SK-N-SH treated with all-trans-retinoic acid at 6 μM for 48 hours (cell line): ENCODE measurements around the gene NET1.

Source experiments
- ARNTL ChIP-seq: fragments of 450-650 bp; formaldehyde crosslinking; IDR thresholded peaks from 2 replicates; pipeline ENCODE4 v1.5.0; 2020; ENCODE audit warnings: low read depth, mild to moderate bottlenecking, moderate library complexity, borderline replicate concordance
- CREB5 ChIP-seq: fragments of 250-450 bp; sonication (Bioruptor Pico); IDR thresholded peaks from 2 replicates; pipeline ENCODE4 v1.5.1; 2020; ENCODE audit warnings: low read depth, mild to moderate bottlenecking, moderate library complexity
- ESRRG ChIP-seq: fragments of 250-450 bp; sonication (Bioruptor Pico); IDR thresholded peaks from 2 replicates; pipeline ENCODE4 v1.6.1; 2021; ENCODE audit warnings: mild to moderate bottlenecking
- ISL1 ChIP-seq: fragments of 250-450 bp; sonication (Bioruptor Pico); IDR thresholded peaks from 2 replicates; pipeline ENCODE4 v2.1.2; 2022; ENCODE audit warnings: mild to moderate bottlenecking, moderate library complexity
- OSR1 ChIP-seq: fragments of 250-450 bp; sonication (Bioruptor Pico); IDR thresholded peaks from 2 replicates; pipeline ENCODE4 v1.8.0; 2022; ENCODE audit warnings: moderate library complexity, mild to moderate bottlenecking, inconsistent platforms
- PPARA ChIP-seq: fragments of 250-450 bp; sonication (Bioruptor Pico); IDR thresholded peaks from 2 replicates; pipeline ENCODE4 v1.5.0; 2020; ENCODE audit warnings: mild to moderate bottlenecking, borderline replicate concordance
- SNAI2 ChIP-seq: fragments of 250-450 bp; sonication (Bioruptor Pico); IDR thresholded peaks from 2 replicates; pipeline ENCODE4 v1.5.0; 2020; ENCODE audit warnings: mild to moderate bottlenecking, moderate library complexity
- TCF4 ChIP-seq: fragments of 250-450 bp; sonication (Bioruptor Pico); IDR thresholded peaks from 2 replicates; pipeline ENCODE4 v1.8.0; 2021; ENCODE audit warnings: mild to moderate bottlenecking, moderate library complexity, borderline replicate concordance
- TSHZ2 ChIP-seq: fragments of 250-450 bp; sonication (Bioruptor Pico); IDR thresholded peaks from 2 replicates; pipeline ENCODE4 v1.5.0; 2020; ENCODE audit warnings: mild to moderate bottlenecking, moderate library complexity

- TF ChIP-seq PPARA (CRISPR knock-in tag) (no peak), ARNTL (no peak), ESRRG (CRISPR knock-in tag) (no peak), TCF4 (no peak), CREB5 (no peak), ISL1 (CRISPR knock-in tag) (no peak), OSR1 (CRISPR knock-in tag) (no peak), TSHZ2 (CRISPR knock-in tag) (no peak), SNAI2 (no peak)
These were observed 12.4 kb downstream of the NET1 start for GRCh38 chr10:5424751-5425150.
